Stimulated activated CD4-positive, alpha-beta T cell treated with anti-CD3 and anti-CD28 coated beads, Interleukin-12 subunit alpha, Interleukin-12 subunit beta, amount 100 ng/mL, for 48 hours (primary cell): ENCODE measurements around the gene ASZ1.

Source experiments
- DNase-seq, 3 donors: peaks; one replicate each; pipeline ENCODE4 v3.0.0-alpha.2; 2020; ENCODE audit warnings: low read depth in 2 of 3, low spot score in 1 of 3

The ASZ1 gene

GRCh38 chr7:117347480-117347879 is 79.8 kb downstream of the ASZ1 start:
- no peak for DNase-seq

- DNase-seq = no peak
Observed at GRCh38 chr7:117346161-117346560, 81.1 kb downstream of the ASZ1 start.

DNA sequence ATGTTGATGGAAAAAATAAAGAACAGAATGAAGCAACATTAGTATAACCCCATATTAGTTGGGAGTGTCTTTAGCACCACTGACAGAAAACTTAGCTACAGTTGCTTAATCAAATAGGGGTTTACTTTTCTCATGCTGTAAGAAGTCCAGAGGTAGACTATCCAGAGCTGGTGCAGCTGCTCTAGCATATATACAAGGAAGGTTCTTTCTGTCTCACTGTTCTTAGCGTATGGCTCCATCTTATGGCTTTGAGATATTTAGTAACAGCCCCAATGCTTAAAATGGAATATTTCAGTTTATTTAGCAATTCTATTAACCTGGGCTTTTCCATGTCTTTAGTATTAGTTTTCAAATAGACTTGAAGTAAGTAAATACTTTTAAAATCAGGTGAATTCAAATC is 89.3 kb downstream of the ASZ1 start:
- no peak for DNase-seq

- DNase-seq = no peak
Observed at GRCh38 chr7:117333168-117333567, 94.1 kb downstream of the ASZ1 start.

GRCh38 chr7:117332031-117332430 is 95.3 kb downstream of the ASZ1 start:
- DNase-seq = no peak

GRCh38 chr7:117325836-117326235 is 101.5 kb downstream of the ASZ1 start:
- no peak for DNase-seq

DNA sequence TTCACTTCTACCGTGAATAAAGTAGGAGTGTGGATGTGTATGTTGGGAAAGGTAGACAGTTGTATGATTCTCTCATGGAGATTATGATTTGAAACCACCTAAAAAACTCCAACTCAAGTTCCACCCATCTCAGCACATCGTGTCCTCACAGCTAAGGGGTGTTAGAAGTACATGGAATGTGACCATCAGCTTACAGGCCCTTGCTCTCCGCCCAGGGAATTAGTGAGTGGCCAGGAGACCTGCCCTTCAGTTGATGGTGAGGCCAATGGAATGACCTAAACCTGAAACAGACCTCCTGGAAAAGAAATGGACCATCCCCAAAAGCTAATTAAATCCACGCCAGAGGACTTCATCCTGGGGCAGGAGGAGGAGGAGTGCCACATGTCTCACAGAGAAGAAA is 102.3 kb downstream of the ASZ1 start:
- no peak for DNase-seq

GRCh38 chr7:117323851-117324711 is 103.2 kb downstream of the ASZ1 start:
- DNase-seq = no peak

DNA sequence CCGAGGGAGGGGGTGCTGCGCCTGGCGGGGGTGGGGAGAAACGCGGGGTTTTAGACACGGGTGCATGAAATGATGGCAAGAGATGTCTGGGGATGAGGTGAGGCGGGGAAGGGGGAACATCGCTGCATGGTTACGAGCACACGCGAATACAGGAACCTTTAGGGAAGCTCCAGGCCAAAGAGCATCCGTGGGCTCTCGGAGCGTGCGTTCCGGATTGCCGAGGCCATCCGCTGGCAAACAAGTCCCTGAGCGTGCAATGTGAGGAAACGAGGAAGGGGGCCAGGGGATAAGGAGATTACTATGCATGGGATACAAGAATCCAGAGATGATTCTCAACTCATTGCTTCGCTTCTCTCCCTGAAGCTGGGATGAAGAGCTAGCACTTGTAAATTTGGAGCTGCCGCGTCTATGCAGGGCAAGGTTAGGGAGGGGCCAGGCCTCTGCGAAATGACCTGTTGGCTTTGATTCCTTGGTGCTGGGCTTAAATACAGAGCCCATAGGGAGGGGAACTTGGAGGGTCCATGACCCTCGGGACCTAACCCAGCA is 103.9 kb downstream of the ASZ1 start:
- no peak for DNase-seq

- no peak for DNase-seq
Observed at GRCh38 chr7:117322741-117323304, 104.5 kb downstream of the ASZ1 start, which contains the start of gene WNT2. WNT2 (minus strand) TSS chr7:117323058; CDS start chr7:117322989, 69 bp downstream.

GRCh38 chr7:117320523-117320922 is 106.8 kb downstream of the ASZ1 start:
- DNase-seq = no peak

DNA sequence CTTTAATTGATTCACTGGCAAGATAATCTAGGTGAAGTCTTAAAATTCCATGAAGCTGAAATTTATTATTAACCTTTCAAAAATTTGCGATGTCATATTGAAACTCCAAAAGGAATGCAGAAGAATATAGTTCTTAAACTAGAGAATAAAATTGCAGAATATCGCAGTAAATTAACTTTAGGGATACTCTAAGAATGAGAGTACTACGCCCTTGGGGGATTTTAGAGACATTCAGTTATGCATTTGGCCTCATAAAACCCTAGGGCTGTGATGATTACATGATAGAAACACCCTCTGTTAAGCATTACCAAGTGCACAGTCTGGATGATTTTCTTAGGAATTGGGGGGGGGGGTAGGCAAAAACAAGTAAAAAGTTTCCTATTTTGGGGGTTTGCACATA is 108.1 kb downstream of the ASZ1 start:
- no peak for DNase-seq

DNA sequence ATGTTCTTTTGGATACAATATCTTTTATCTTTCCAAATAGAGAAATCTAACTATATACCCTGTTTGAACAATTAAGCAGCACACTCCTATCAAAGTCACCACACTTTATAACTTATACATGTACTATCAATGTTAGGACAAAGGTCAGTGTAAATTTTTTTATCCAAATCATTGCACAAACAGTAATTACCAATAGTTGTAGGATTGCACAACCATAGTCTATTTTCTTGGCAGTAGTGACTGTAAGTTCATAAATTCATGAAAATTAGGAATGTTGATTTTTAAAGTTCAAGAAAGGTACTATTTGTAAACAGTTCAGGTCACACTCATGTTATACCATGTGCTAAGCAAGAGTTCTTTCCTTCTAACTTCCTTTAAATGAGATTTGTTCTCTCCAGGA is 113.7 kb downstream of the ASZ1 start:
- DNase-seq = no peak
